HuH-7 (cell line): ENCODE results near the gene KRTAP10-1.

Experiments
- DNase-seq: peaks from one replicate; pipeline ENCODE4 v3.0.0; 2011; ENCODE audit warnings: low spot score

The KRTAP10-1 gene

GRCh38 chr21:44527983-44528633 lies 11.9 kb downstream of the KRTAP10-1 start:
- no peak for DNase-seq

DNA sequence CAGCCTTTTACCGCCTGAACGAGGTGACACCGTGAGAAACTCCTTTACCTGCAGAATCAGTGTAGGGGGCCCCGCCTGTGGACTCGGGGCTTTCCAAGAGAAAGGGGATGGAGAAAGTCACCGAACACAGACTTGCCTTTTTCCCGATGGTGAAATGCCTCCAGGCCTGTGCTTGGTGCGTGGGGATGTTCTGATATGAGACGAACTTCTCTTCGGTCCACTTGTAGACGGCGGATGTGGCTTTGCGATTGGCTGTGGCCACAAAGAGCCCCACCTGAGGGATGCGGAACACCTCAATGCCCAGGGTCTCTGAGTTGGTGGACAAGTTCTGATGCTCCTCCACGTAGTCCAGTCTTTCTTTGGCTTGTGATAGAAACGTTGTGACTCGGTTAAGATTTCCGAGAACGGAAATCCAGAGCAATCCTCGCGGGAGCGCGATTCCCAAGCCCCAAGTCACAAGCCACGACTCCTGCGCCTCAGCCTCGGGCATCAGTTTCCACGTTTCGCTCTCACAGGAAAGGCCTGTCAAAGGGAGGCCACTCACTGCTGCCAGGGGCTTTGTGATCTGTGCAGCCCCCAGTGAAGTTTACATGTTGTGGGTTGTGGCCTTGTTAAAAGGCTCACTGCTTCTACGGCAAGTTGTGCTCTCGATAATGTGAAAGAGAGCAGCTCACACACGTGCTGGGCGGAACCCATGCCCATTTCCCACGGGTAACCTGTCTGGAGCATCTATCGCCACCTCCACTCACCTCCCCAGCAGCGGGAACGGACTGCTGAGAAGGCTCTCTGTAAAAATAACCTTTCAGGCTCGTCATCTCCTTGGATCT lies 12.6 kb downstream of the KRTAP10-1 start:
- no peak for DNase-seq

DNA sequence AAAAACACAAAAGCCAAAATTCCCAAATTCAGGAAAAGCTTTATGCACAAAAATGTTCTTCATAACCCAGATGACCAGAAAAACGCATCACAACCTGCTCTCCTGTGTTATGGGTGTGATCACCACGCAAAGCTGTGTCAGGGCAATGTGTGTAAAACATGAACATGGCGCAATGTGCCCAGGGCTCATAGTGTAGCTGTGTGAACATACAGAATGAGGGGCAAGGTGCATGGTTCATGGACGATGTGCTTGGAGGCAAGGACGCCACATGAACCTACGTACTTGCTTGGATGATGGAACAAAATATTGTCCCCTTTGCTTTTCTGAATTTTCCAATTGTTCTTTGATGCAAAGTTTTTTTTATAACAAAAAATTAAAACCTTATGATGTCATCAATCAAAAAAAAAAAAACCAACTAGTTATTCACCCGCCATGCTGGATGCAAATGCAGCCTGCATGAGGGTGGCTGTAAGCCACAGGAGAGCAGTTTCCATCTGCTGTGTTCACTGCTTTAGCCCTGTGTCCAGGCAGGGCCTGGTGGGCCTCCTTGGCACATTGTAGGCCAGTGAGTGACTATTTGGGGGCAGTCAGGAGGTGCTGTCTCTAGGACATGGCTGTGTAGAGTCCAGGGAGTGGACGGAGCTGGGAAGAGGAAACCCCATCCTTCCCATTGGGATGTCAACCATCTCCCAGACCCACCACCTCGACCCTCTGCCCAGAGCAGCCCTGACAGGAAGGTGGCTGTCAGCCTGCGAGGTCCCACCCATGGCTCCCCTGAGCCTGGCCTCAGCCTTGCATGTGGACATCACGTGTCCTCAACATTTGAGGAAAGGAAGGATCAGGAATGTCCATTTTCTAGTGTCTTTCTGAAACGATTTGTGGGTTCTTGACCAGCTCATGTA lies 13.6 kb downstream of the KRTAP10-1 start:
- DNase-seq = no peak

DNA sequence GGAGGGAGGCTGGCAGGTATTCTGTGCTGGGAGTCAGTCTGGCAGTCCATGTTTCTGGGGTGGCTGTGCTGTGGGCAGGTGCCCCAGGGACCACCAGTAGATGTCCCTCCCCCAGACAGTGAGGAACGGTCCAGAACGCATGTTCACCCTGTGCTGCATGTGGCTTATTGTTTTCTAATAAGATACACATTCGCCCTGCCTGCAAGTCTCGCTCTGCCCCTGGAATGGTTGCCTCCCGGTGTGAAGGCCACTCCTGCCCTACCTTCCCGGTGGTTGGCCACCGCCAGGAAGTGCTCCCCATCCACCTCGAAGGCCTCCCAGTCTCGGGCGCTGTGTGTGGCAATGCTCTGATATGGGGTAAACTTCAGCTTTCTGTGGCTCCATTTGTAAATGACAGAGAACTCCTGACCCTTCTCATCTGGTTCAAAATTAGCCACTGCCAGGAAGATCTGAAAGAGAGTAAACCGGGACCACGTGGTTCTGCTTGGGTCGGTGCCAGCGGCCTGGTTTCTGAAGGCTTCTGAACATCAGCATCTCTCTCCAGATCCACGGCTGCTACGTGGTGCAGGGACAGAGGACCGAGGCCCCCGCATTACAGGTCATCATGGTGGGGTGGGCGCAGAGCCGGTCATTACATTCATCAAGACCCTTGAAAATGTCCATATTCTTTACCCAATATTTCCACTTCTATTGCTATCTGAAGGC lies 14.5 kb downstream of the KRTAP10-1 start:
- DNase-seq = no peak

DNA sequence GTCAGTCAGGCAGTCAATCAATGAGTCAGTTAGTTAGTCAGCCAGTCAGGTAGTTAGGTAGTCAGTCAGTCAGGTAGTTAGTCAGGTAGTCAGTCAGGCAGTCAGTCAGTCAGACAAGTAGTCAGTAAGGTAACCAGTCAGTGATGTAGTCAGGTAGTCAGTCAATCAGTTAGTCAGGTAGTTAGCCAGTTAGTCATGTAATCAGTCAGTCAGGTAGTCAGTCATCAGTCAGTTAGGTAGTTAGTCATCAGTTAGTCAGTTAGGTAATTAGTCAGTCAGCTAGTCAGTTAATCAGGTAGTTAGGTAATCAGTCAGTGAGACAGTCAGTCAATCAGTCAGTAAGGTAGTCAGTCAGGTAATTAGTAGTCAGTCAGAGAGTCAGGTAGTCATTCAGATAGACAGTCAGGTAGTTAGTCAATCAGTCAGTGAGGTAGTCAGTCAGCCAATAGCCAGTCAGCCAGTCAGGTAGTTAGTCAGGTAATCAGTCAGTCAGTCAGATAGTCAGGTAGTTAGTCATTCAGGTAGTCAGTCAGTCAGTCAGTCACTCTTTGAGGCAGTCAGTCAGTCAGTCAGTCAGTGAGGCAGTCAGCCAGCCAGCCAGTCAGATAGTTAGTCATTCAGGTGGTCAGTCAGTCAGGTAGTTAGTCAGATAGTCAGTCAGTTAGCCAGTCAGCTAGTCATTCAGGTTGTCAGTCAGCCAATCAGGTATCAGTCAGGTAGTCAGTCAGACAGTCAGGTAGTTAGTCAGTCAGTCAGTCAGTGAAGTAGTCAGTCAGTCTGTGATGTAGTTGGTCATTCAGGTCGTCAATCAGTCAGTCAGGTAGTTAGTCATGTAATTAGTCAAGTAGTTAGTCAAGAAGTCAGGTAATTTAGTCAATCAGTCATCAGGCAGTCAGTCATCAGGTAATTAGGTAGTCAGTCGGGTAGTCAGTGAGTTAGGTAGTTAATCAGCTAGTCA lies 15.3 kb downstream of the KRTAP10-1 start:
- no peak for DNase-seq

GRCh38 chr21:44523567-44524413 lies 16.2 kb downstream of the KRTAP10-1 start:
- no peak for DNase-seq

GRCh38 chr21:44522753-44523204 lies 17.2 kb downstream of the KRTAP10-1 start:
- no peak for DNase-seq

DNA sequence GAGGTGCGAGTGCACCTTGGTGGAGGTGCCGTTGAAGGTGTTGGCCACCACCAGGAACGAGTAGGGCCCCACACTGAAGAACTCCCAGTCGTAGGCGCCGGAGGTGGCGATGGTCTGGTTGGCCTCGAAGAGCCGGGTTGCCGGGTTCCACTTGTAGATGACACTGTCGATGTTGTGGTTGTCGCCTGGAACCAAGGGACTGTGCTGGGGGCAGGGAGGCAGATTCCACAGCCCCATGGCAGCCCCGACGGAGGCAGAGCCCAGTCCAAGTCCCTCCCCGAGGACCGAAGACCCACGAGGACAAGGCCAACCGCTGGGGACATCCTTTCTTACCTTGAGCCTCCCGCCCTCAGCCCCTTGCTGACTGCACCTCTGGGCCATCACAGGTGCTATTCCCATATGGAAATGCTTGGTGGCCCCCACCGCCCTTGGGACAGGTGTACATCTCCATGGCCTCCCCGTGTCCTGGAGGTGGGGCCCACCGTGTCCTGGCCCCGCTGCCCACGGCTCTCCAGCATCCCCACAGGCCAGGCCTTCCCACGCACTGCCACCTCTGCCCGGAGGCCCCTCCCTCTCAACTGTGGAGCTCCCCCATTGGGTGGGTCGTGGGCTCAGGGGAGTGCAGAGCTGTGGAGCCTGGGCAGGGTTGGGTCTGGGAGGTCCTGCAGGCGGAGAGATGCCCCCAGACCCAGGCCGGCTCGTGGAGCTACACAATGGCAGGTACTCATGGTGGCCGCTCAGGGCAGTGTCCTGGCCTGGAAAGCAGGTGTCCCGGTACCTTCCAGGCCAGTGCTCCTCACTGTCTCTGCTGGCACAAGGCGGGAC lies 17.9 kb downstream of the KRTAP10-1 start:
- DNase-seq = no peak

- no peak for DNase-seq
These were observed 18.6 kb downstream of the KRTAP10-1 start for GRCh38 chr21:44521301-44521927.

DNA sequence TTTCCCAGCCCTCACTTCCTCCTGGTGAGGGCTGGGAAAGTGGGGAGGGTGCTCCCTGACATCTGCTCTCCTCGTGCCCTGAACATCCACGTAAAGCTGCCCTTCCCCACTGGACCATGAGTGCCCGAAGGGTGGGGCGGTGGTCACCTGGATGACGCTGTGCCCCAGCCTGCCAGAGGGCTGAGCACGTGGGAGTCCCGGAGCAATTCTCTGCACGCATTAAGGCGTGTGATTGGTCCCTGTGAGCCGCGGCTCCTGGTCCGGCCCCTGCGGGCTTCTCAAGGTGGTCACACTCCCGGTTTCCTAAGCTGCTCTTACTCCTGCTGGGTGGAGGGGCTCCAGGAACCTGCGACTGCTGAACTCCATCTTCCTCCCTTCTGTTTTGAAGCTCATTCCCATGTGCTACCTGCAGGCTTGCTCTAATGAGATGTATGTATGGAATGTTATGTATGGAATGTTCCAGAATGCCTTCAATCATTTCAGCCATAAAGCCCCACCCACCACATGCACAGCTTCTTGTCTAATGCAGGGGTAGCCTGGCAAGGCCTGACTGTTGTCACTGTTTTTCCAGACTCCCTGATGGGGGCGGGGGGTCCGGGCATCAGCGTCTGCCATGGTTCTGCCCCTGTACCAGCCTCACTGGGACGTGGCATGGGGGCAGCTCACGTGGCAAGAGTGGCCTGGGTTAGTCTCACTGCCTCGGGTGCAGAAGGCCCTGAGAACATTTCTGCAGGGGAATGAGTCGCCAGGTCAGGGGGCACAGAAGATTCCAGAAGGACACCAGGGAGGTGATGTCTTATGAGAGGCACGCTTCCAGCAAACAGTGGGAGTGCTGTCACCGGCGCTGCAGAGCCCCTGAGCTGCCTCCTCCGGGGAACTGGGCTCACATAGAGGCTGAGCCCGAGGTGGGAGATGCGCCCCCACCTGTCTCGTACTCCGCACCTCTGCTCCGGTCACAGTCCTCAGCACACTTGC lies 19.4 kb downstream of the KRTAP10-1 start:
- no peak for DNase-seq

DNA sequence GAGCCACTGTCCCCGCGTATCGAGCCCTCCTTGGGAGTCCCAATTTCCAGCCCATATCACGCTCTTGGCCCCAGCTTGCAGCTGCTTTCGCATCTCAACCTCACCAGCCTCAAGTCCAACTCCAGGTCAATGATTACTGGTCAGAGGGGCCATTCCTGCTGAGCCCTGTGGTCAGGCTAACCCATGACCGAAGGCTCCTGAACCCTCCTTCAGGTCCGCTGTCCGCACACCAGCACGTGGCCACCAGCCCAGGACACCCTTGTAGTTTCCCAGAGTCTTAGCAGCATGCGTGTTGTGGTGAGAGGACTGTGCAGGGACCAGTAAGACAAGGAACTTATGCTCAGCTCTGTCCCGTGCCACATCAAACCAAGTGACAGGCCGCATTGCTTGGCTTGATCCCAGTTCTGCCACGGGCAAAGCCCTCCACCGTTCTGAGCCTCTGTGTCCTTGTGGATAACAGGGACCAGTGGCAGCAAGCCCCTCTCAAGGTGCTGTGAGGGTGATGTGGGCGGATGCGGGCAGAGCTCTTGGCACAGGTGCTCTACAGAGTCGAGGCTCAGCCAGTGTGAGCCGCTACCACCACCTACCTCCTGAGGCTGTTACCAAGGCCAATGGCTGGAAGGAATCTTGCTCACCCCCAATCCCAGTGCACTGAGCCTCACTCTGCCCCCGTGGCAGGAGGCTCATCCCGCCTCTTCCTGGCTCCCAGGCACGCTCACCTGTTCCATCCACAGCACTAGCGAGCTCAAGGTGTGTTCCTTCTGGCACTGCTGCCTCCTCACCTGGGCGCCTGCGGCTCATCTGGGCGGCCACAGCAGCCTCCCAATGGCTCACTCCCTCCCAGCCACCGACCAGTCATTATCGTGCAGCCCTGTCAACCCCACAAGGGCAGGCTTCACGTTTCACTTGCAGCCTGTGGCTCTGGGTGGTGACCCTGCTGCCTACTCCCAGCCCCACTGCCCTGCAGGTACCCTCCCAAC lies 20.4 kb downstream of the KRTAP10-1 start:
- DNase-seq = no peak

DNA sequence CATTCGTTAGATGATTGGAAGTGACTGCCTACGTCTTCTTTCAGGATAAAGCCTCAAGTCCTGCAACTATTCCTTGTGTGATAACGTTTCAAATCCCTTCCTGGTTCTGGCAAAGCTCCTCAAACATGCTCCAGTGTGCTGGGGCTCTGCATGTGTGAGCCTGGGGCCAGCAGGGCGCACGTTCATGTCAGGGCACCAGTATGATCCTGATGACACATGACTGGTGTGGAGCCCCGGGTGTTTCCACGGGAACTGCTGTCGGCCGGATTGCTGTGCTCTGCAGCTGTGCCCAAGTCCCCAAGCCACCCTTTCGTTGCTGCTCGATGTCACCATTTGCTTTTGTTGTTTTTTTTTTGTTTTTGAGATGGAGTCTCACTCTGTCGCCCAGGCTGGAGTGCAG lies 21.3 kb downstream of the KRTAP10-1 start:
- DNase-seq = no peak

GRCh38 chr21:44517175-44517899 lies 22.7 kb downstream of the KRTAP10-1 start:
- DNase-seq = peak; percentile 100

DNA sequence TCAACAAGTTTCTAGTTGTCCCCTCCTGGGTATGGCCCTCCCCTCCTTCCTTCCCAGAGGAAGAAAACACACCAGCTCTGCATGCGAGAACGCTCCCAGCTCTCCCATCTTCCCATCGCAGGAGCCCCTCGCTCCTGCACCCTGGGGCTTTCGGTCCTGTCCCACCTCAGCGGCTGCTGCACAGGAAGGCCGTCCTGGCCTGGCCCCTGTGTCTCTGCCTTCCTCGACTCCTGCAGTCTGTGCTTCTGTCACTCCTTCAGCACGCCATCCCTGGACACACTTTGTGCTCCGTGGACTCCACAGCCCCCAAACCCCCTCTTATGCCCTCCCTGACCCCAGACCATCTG lies 23.2 kb downstream of the KRTAP10-1 start:
- no peak for DNase-seq

- DNase-seq = no peak
These were observed 23.7 kb downstream of the KRTAP10-1 start for GRCh38 chr21:44516342-44516741.
